ENCODE data around the gene DMRTC2. TPM values are rescaled to one million over a fixed set of nuclear protein-coding genes. Genes with fewer than 3 reads are reported as not detected.
A peak's percentile ranks its signal among the peaks of the same experiment; 100 is the strongest.

DMRTC2 gene
- 10 to 100 TPM; 23.1 to 55.3 TPM for total RNA-seq
- polyA plus RNA-seq (ENCODE audit: insufficient read depth, low read depth, low replicate concordance) = 71.0 TPM
- long read RNA-seq, donor 1, partial matches to known transcripts = 0 of 1 reads
- long read RNA-seq, donor 1, other reads (novel, unspliced or antisense) = 0 of 1 reads
- long read RNA-seq, donor 2 = 0 reads

DNA sequence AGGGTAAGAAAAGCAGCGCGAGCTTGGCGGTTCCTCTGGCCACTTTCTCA is at the start of gene DMRTC2:
DMRTC2 (plus strand) TSS at position 42 of the 50 bp plus-strand sequence. CDS start 2,387 bp downstream, outside the sequence.
- Histone ChIP-seq H3K27me3 (no peaks in the 10 kb centered on the region), H3K36me3 (ENCODE audit: low read depth, missing control alignments) (no peaks in the 10 kb centered on the region), H3K27ac (peak within 1 kb of the TSS; percentile 31 to 83), H3K9me3 (no peaks in the 10 kb centered on the region), H3K4me3 (peak within 1 kb of the TSS; percentile 46 to 49), H3K4me1 (no peaks in the 10 kb centered on the region)
- intact Hi-C loops (cut with DNase I; ENCODE audit: low total_unique reads) = no loop called here
- TF ChIP-seq, protein P1, sequence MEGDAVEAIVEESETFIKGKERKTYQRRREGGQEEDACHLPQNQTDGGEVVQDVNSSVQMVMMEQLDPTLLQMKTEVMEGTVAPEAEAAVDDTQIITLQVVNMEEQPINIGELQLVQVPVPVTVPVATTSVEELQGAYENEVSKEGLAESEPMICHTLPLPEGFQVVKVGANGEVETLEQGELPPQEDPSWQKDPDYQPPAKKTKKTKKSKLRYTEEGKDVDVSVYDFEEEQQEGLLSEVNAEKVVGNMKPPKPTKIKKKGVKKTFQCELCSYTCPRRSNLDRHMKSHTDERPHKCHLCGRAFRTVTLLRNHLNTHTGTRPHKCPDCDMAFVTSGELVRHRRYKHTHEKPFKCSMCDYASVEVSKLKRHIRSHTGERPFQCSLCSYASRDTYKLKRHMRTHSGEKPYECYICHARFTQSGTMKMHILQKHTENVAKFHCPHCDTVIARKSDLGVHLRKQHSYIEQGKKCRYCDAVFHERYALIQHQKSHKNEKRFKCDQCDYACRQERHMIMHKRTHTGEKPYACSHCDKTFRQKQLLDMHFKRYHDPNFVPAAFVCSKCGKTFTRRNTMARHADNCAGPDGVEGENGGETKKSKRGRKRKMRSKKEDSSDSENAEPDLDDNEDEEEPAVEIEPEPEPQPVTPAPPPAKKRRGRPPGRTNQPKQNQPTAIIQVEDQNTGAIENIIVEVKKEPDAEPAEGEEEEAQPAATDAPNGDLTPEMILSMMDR (IDR thresholded peaks at IDR 0.05) = no peak
- TF ChIP-seq POLR2A (IDR thresholded peaks at IDR 0.05) = no peak
- DNase-seq = no peak
- 62 to 81% methylated on average over 3 of the region's 3 CpGs for WGBS, 2 donors

DNA sequence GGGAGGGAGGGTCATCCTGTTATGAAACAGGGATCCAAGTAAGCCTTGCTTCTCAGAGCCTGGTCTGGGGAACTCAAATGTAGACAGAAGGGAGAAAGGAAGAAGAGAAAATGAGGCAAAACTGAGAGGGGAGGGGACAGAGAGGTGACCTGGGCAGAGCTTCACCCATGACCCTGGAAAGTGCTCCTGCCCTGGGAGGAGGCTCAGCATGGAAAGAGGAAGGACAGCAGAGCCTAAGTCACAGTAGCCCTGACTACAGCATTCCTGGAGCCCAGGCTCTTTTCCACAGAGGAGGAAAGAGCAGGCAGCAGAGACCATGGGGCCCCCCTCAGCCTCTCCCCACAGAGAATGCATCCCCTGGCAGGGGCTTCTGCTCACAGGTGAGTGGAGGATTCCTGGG is 48.5 kb upstream of the DMRTC2 start, which contains the start of gene CEACAM3:
CEACAM3 (plus strand) TSS at position 226 of the 400 bp plus-strand sequence; CDS start at position 317, 91 bp downstream.
- TF ChIP-seq, protein P1 (IDR thresholded peaks at IDR 0.05) = no peak
- TF ChIP-seq POLR2A (IDR thresholded peaks at IDR 0.05) = no peak
- intact Hi-C loops (cut with DNase I; ENCODE audit: low total_unique reads) = no loop called here
- H3K36me3 ChIP-seq (ENCODE audit: low read depth, missing control alignments) = no peaks in the 10 kb centered on the region
- no peak within 1 kb of the TSS for H3K4me3 ChIP-seq
- no peaks in the 10 kb centered on the region for H3K27me3 ChIP-seq
- H3K4me1 ChIP-seq = no peaks in the 10 kb centered on the region
- H3K27ac ChIP-seq = no peak within 1 kb of the TSS
- H3K9me3 ChIP-seq = no peaks in the 10 kb centered on the region
- DNase-seq = no peak

DNA sequence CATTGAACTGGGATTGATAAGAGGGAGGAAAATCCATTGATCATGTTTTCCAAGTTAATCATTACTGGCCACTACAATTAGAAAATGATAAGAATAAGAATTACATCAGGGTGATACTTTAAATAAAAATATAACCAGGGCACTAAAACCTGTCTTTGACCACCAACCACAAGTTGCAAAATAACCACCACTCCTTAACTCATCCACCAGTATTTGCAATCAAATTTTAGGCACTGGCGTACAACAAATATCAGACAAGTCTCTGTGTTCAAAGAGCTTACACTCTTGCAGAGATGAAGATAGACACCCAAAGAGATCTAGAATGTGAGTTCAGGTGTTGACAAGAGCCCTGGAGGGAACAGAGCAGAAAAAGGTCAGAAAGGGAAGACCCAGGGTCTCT is 47.9 kb upstream of the DMRTC2 start:
- no peak overlapping the region for H3K4me3 ChIP-seq
- H3K27ac ChIP-seq = no peak overlapping the region
- WGBS, 2 donors = 87 to 94% methylated on average over 1 of the region's 1 CpG
- intact Hi-C loops (cut with DNase I; ENCODE audit: low total_unique reads) = no loop called here
- H3K36me3 ChIP-seq (ENCODE audit: low read depth, missing control alignments) = no peaks in the 10 kb centered on the region
- TF ChIP-seq, protein P1 (IDR thresholded peaks at IDR 0.05) = no peak
- TF ChIP-seq POLR2A (IDR thresholded peaks at IDR 0.05) = no peak
- H3K27me3 ChIP-seq = no peaks in the 10 kb centered on the region
- H3K4me1 ChIP-seq = no peaks in the 10 kb centered on the region
- H3K9me3 ChIP-seq = no peaks in the 10 kb centered on the region
- DNase-seq = no peak

DNA sequence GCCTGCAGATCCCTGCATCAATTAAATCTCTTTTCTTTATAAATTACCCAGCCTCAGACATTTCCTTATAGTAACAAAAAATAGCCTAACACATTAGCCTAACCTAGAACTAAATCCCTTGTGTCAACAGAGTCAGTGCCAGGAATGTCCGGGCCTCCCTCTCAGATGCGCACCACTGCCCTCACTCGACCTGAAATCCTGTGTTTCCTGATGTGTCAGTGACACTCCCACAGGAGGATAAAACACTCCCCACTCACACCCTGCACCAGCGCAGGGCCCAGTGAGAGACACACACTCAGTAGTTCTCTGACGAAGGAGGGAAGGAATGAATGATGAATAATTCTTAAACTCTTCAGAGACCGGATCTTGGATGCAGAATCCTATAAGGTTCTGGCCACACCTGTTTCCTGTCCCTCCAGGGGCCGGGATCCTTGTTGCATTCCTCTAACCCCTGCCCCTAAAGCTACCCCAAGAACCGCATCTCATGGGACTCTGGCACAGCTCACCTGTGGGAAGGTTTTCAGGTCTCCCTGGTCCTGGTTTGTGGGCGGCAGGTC is 45.3 kb upstream of the DMRTC2 start:
- DNase-seq = no peak
- H3K4me3 ChIP-seq = no peak overlapping the region
- H3K27me3 ChIP-seq = no peaks in the 10 kb centered on the region

DNA sequence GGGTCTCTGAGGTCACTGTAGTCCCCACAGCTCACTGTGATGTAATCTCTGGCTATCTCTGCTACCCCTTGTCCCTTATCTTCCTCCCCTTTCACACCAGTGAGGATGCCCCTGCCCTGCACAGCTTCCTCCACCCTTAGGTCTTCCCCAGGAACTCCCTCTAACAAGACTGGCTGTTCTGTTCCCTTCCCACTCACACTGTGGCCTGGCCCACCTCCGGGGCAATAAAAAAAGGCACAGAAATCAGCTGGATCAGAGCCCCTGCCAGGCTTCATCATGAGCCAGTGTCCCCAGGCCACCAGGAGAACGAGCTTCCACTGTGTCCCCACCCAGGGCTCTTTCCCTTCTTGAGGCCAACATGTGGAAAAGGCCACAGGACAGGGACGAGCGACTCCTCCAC is 43.8 kb upstream of the DMRTC2 start:
- intact Hi-C loops (cut with DNase I; ENCODE audit: low total_unique reads) = no loop called here
- Histone ChIP-seq H3K27me3 (no peaks in the 10 kb centered on the region), H3K9me3 (no peaks in the 10 kb centered on the region), H3K4me3 (no peak overlapping the region), H3K36me3 (ENCODE audit: low read depth, missing control alignments) (no peaks in the 10 kb centered on the region), H3K27ac (no peak overlapping the region), H3K4me1 (no peaks in the 10 kb centered on the region)
- 68 to 81% methylated on average over 4 of the region's 4 CpGs for WGBS, 2 donors
- TF ChIP-seq, protein P1 (IDR thresholded peaks at IDR 0.05) = no peak
- TF ChIP-seq POLR2A (IDR thresholded peaks at IDR 0.05) = no peak
- DNase-seq = no peak

More for the DNA sequence above, 45.3 kb upstream of the DMRTC2 start:
- WGBS, 2 donors = 71 to 74% methylated on average over 9 of the region's 9 CpGs
- intact Hi-C loops (cut with DNase I; ENCODE audit: low total_unique reads) = no loop called here
- Histone ChIP-seq H3K9me3 (no peaks in the 10 kb centered on the region), H3K36me3 (ENCODE audit: low read depth, missing control alignments) (no peaks in the 10 kb centered on the region), H3K27ac (no peak overlapping the region), H3K4me1 (no peaks in the 10 kb centered on the region)
- TF ChIP-seq, protein P1 (IDR thresholded peaks at IDR 0.05) = no peak
- no peak for TF ChIP-seq POLR2A (IDR thresholded peaks at IDR 0.05)
